Pancreas (tissue), 10 donors: ENCODE data around the gene AMIGO2. TPM values are rescaled to one million over a fixed set of nuclear protein-coding genes. Genes with fewer than 3 reads are reported as not detected.

ENCODE experiments used
- ATAC-seq, 4 donors: fragments of 200-7000 bp; cut with Tn5 transposase; one replicate each; pipeline versions ENCODE4 v1.8.0 to v1.9.1; 2020; ENCODE audit warnings: mild to moderate bottlenecking in 4 of 4, moderate library complexity in 4 of 4
- DNase-seq, 6 donors: peaks; one replicate each; pipeline ENCODE4 v3.0.0-alpha.2; 2020
- FAIRE-seq: peaks from 2 replicates; lab custom pipeline; 2012; peaks lifted over from hg19 to GRCh38; lab: Jason Lieb, UNC
- H3K27ac ChIP-seq, 4 donors: fragments of 200-600 bp; sonication (generic); 1 replicate in 3 of 4; 2 replicates in 1 of 4; pipeline versions ENCODE4 v1.5.0 to v1.8.0; 2020
- H3K27me3 ChIP-seq, 4 donors: fragments of 200-600 bp; one replicate each; pipeline ENCODE4 v1.8.0; 2021
- H3K36me3 ChIP-seq, 3 donors: fragments of 200-600 bp; sonication (generic) in 1 of 3; one replicate each; pipeline versions ENCODE4 v1.5.0 to v1.8.0; 2020 to 2021
- H3K4me1 ChIP-seq, 3 donors: fragments of 200-600 bp; one replicate each; pipeline ENCODE4 v1.8.0; 2021
- H3K4me3 ChIP-seq, 4 donors: fragments of 200-600 bp; sonication (generic) in 2 of 4; one replicate each; pipeline versions ENCODE4 v1.5.0 to v1.8.0; 2020 to 2021
- H3K9me3 ChIP-seq, 4 donors: fragments of 200-600 bp; one replicate each; pipeline ENCODE4 v1.8.0; 2021
- WGBS, 2 donors: extraction: QIAGEN DNeasy Blood & Tissue Kit; methylation state at CpG; one replicate each; pipeline ENCODE4 v1.1.7; 2013; 5-methylcytosine and 5-hydroxymethylcytosine counted together
- intact Hi-C, 3 donors: fragments of 100-400 bp; cut with DNase I; formaldehyde crosslinking; loops; one replicate each; pipeline versions ENCODE4 v1.11.1 to v1.14.2; 2022
- polyA plus RNA-seq, 2 donors: library from polyadenylated mRNA; stranded (reverse); fragments of 200-250 nt; gene quantifications; one replicate each; pipeline ENCODE4 v1.2.3, GENCODE V29; 2013
- total RNA-seq, 6 donors: library from RNA; stranded (reverse); fragmentation: NEBNext Ultra II Directional in 4 of 6; extraction: Animal tissue kit (Norgen Biotek cat#: 25700) in 4 of 6; gene quantifications; one replicate each; pipeline versions ENCODE4 v1.2.1 to v1.2.4, GENCODE V29; 2021 to 2023
- TF ChIP-seq, protein P1 (sequence below), 4 donors: fragments of 200-600 bp; sonication (generic) in 3 of 4; IDR thresholded peaks; one replicate each; pipeline versions ENCODE4 v1.5.0 to v1.8.0; 2021; ENCODE audit warnings: antibody characterized with exemption in 4 of 4
- donor health status: healthy with polysubstance abuse.
- donor health status: DM: no; HTN: no; CAD: no; lungs with moderate emphysema.
- donor health status: DM: no; HTN: no; CAD: no.
- donor health status: control.
- donor health status: control.
- donor health status: Bipolar disorder and iron deficiency.
- donor health status: DM: yes; HTN: yes; CAD: no.
- donor health status: DM: no; HTN: no; CAD: no.
- donor health status: DM: no; HTN: no; CAD: no.
- donor health status: DM: yes; HTN: yes; CAD: no.

The AMIGO2 gene
- total and polyA plus RNA-seq, 8 donors = 1.3 to 7.5 (median 2.2) TPM

DNA sequence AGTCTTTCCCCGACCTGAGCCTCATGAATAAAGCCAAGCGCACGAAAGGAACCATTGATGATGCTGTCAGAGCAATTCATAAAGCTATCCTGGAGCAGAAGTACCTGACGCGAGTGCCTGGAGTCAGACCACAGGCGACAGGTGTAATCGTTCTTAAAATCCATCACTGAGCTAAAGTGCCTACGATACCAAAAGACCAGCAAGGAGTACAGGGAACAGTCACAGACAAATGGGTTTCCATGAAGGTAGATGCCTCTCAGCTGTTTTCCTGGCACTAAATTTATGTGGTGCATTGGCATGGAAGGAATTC, 1.7 kb downstream of the AMIGO2 start:
- Histone ChIP-seq H3K27ac (no peak overlapping the region), H3K36me3 (no peaks in the 10 kb centered on the region), H3K4me3 (no peak overlapping the region), H3K27me3 (no peaks in the 10 kb centered on the region), H3K9me3 (no peaks in the 10 kb centered on the region), H3K4me1 (peaks cover 0 to 14% (median 0%) of the 10 kb centered on the region in 3 donors)
- DNase-seq (no peak), FAIRE-seq (no peak), ATAC-seq (no peak)
- TF ChIP-seq, protein P1, sequence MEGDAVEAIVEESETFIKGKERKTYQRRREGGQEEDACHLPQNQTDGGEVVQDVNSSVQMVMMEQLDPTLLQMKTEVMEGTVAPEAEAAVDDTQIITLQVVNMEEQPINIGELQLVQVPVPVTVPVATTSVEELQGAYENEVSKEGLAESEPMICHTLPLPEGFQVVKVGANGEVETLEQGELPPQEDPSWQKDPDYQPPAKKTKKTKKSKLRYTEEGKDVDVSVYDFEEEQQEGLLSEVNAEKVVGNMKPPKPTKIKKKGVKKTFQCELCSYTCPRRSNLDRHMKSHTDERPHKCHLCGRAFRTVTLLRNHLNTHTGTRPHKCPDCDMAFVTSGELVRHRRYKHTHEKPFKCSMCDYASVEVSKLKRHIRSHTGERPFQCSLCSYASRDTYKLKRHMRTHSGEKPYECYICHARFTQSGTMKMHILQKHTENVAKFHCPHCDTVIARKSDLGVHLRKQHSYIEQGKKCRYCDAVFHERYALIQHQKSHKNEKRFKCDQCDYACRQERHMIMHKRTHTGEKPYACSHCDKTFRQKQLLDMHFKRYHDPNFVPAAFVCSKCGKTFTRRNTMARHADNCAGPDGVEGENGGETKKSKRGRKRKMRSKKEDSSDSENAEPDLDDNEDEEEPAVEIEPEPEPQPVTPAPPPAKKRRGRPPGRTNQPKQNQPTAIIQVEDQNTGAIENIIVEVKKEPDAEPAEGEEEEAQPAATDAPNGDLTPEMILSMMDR (IDR thresholded peaks at IDR 0.05) = no peak
- WGBS, 2 donors = 92 to 93% methylated on average over 8 of the region's 8 CpGs
- intact Hi-C loops = loop anchor here in 1 of 3 donors (10.0 kb wide), 1 partner anchor 227 kb away; no protein-coding TSS in a partner anchor

DNA sequence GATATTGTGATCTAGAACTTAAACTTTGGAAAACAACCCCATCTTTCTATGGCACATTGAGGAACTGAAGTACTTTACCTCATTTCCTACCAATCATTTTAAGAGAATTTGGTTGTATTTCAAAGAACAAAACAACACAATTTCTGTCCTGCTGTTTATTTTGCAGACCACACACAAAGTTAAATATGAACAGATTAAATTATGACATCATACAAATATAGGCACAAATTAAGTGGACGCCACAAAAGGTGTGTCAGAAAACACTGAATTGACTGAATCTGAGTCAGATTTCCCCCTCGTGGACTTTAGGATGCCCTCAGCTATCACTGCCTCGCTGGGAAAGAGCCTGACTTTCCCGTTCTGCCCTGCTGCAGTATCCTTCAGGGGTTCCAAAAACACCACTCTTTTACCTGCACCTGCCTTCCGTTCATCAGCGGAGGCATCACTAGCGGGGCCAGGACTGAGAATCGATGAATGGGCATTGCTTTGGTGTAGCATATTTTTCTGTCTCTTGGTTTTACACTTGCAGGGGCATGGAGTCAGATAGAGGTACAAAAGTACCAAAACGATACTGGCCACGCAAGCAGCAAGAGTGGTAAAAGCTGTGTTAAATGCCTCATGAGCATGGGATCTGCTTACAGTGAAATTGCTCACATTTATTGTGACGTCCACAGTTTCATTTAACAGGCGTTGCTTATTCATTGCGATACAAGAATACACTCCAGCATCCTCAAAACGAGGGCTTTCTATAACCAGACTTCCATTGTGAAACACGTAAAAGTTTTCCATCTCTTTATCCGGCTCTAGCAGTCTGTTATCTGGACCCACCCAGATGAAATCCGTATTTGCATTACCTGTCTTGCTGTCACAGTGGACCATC, 2.3 kb downstream of the AMIGO2 start:
- intact Hi-C loops = loop anchor here in 1 of 3 donors (10.0 kb wide), 1 partner anchor 227 kb away; no protein-coding TSS in a partner anchor
- no peak for DNase-seq
- H3K4me3 ChIP-seq = no peak overlapping the region
- H3K9me3 ChIP-seq = no peaks in the 10 kb centered on the region
- no peaks in the 10 kb centered on the region for H3K36me3 ChIP-seq
- no peak for FAIRE-seq
- ATAC-seq = no peak
- WGBS, 2 donors = 85 to 87% methylated on average over 17 of the region's 17 CpGs
- TF ChIP-seq, protein P1 (IDR thresholded peaks at IDR 0.05) = no peak
- H3K4me1 ChIP-seq = peaks cover 0 to 14% (median 0%) of the 10 kb centered on the region in 3 donors
- H3K27ac ChIP-seq = no peak overlapping the region
- no peaks in the 10 kb centered on the region for H3K27me3 ChIP-seq

DNA sequence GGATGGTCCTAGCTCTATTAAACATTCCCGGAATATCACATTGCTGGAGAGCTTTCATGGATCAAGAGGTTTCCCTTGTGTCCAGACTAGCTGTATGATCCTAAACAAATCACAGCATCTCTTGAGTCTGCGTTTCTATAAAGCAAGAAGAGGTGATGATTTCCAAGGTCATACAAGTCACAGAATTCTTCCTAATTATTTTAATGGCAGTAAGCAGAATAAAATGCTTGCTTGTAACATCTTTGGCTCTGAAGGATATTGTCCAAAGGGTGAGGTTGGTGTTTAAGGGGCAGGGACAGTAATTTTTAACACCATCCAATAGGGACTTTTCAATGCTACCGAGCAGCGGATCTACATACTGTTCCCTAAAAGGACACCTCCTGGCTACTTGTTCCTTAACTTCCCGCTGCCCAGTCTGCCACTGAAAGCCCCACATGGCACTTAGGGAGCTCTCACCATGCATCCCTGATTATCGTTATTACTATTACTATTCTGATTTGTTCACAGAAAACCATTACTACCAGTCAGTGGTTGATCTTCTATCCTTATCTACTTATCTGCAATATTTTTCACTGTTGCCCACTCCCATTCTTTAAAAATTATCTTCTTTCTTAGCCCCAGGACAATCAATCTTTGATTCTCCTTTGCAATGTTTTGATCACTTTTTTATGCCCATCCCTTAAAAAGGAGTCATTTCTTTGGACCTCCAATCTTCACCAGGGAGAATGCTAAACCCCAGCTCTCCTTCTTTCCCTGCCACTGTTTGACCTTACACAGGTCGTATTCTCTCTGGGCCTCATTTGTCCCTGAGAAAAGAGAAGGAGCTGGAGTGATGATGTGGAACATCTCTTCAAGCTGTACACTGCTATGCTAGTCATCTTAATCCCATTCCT, 4.3 kb downstream of the AMIGO2 start:
- ATAC-seq = no peak
- no peaks in the 10 kb centered on the region for H3K27me3 ChIP-seq
- no peak overlapping the region for H3K4me3 ChIP-seq
- no peak for DNase-seq
- no peak for FAIRE-seq
- peaks cover 0 to 14% (median 0%) of the 10 kb centered on the region in 3 donors for H3K4me1 ChIP-seq
- 89% methylated on average over 7 of the region's 7 CpGs for WGBS, 2 donors
- H3K36me3 ChIP-seq = no peaks in the 10 kb centered on the region
- TF ChIP-seq, protein P1 (IDR thresholded peaks at IDR 0.05) = no peak
- intact Hi-C loops = loop anchor here in 1 of 3 donors (10.0 kb wide), 1 partner anchor 229 kb away; no protein-coding TSS in a partner anchor
- H3K9me3 ChIP-seq = no peaks in the 10 kb centered on the region
- no peak overlapping the region for H3K27ac ChIP-seq

DNA sequence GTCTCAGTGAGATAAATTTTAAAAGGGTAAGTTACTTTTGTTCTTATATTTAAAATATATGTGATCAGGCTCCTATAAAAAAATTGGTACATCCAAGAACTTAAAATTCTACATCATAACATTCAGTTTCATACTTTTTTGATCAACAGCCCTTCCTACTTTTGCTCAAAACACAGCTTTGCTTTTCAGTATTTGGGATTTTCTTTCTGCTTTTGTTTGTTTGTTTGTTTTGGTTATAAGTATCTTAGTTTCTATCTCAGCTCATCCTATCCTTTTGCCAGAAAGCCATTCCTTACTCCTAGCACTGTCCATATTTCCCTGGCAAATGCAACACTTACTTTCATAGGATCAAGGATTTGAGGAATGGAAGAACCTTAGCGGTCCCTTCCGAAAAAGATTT, 5.0 kb downstream of the AMIGO2 start:
- DNase-seq = no peak
- H3K36me3 ChIP-seq = no peaks in the 10 kb centered on the region
- no peak overlapping the region for H3K27ac ChIP-seq
- H3K4me1 ChIP-seq = peaks cover 0 to 14% (median 2%) of the 10 kb centered on the region in 3 donors
- no peak for FAIRE-seq
- H3K9me3 ChIP-seq = no peaks in the 10 kb centered on the region
- TF ChIP-seq, protein P1 (IDR thresholded peaks at IDR 0.05) = no peak
- intact Hi-C loops = loop anchor here in 1 of 3 donors (10.0 kb wide), 1 partner anchor 230 kb away; no protein-coding TSS in a partner anchor
- no peaks in the 10 kb centered on the region for H3K27me3 ChIP-seq
- H3K4me3 ChIP-seq = no peak overlapping the region
- ATAC-seq = no peak
- 96 to 99% methylated on average over 2 of the region's 2 CpGs for WGBS, 2 donors
